CD4-positive, alpha-beta T cell (primary cell): ENCODE measurements around the gene TMEM233. TPM values are rescaled to one million over a fixed set of nuclear protein-coding genes. Genes with fewer than 3 reads are reported as not detected.

Source experiments
- ATAC-seq: fragments of 200-7000 bp; cut with Tn5 transposase; one replicate; pipeline ENCODE4 v1.10.0; 2022; ENCODE audit warnings: mild to moderate bottlenecking; ENCODE audit not compliant: poor library complexity
- CTCF ChIA-PET: fragments of 350-600 bp; sonication (Branson Sonifier 250); formaldehyde crosslinking; loops from one replicate; lab custom pipeline; 2021; ENCODE audit warnings: antibody characterized with exemption, inconsistent platforms; lab: Charles Lee
- POLR2A ChIA-PET: fragments of 350-600 bp; sonication (Branson Sonifier 250); formaldehyde crosslinking; loops from one replicate; lab custom pipeline; 2021; ENCODE audit warnings: antibody characterized with exemption, inconsistent platforms; lab: Charles Lee
- DNase-seq, 14 experiments: peaks; one replicate each; pipeline ENCODE4 v3.0.0-alpha.2; 2013 to 2020; ENCODE audit warnings: mixed read lengths in 2 of 14
- H3K27ac ChIP-seq, 2 donors: one replicate each; pipeline versions ENCODE4 v1.5.1 to v1.7.0; 2013; ENCODE audit warnings: low read length in 2 of 2, low read depth in 1 of 2, mild to moderate bottlenecking in 1 of 2
- H3K27me3 ChIP-seq, 2 experiments: 1 replicate in 1 of 2; 2 replicates in 1 of 2; pipeline versions ENCODE4 v1.6.1 to v1.7.0; 2013; ENCODE audit warnings: low read length in 2 of 2, control low read depth in 1 of 2, mild to moderate bottlenecking in 1 of 2, moderate library complexity in 1 of 2; ENCODE audit not compliant: insufficient read depth in 2 of 2, control insufficient read depth in 1 of 2
- H3K36me3 ChIP-seq: one replicate; pipeline ENCODE4 v1.6.1; 2013; ENCODE audit warnings: low read length, control low read depth; ENCODE audit not compliant: insufficient read depth
- H3K4me1 ChIP-seq: one replicate; pipeline ENCODE4 v1.6.1; 2013; ENCODE audit warnings: low read length, control low read depth; ENCODE audit not compliant: insufficient read depth
- H3K4me3 ChIP-seq: one replicate; pipeline ENCODE4 v1.5.1; 2013; ENCODE audit warnings: mild to moderate bottlenecking, low read length, moderate library complexity
- H3K9me3 ChIP-seq, 2 experiments: 1 replicate in 1 of 2; 2 replicates in 1 of 2; pipeline versions ENCODE4 v1.6.1 to v1.7.0; 2013; ENCODE audit warnings: low read length in 2 of 2, mild to moderate bottlenecking in 2 of 2, control low read depth in 1 of 2, moderate library complexity in 1 of 2; ENCODE audit not compliant: control insufficient read depth in 1 of 2, insufficient read depth in 1 of 2
- H3K27ac Mint-ChIP-seq: one replicate; pipeline ENCODE4 v1.8.0; 2020; ENCODE audit warnings: mixed read lengths
- H3K27me3 Mint-ChIP-seq: one replicate; pipeline ENCODE4 v1.8.0; 2021; ENCODE audit warnings: mixed read lengths
- H3K36me3 Mint-ChIP-seq: one replicate; pipeline ENCODE4 v1.8.0; 2021; ENCODE audit warnings: low read depth, mixed read lengths
- H3K4me1 Mint-ChIP-seq: one replicate; pipeline ENCODE4 v1.8.0; 2021; ENCODE audit warnings: low read depth, mixed read lengths
- H3K4me3 Mint-ChIP-seq: one replicate; pipeline ENCODE4 v1.8.0; 2020; ENCODE audit warnings: mild to moderate bottlenecking, mixed read lengths
- H3K9me3 Mint-ChIP-seq: one replicate; pipeline ENCODE4 v1.8.0; 2020; ENCODE audit warnings: mixed read lengths
- intact Hi-C, 2 experiments: fragments of 100-400 bp; cut with DNase I in 1 of 2; cut with micrococcal nuclease in 1 of 2; formaldehyde crosslinking; loops; one replicate each; pipeline versions ENCODE4 v1.15.1 to v1.9.0; 2023 to 2025; cut with DNase I, micrococcal nuclease
- total RNA-seq, 174 experiments: library from RNA in 2 of 174; stranded (reverse) in 2 of 174; gene quantifications; one replicate each; pipeline ENCODE4 v1.2.3 and lab custom pipeline; 2021 to 2026
- TF ChIP-seq, protein P1 (sequence below): fragments of 200-600 bp; IDR thresholded peaks from one replicate; pipeline ENCODE4 v1.8.0; 2022; ENCODE audit warnings: antibody characterized with exemption, mild to moderate bottlenecking

Gene TMEM233
- total RNA-seq, 2 experiments from 2014 or later = not detected

GRCh38 chr12:119684711-119685369, 91.3 kb downstream of the TMEM233 start:
- ATAC-seq (no peak), DNase-seq (no peak)
- TF ChIP-seq, protein P1, sequence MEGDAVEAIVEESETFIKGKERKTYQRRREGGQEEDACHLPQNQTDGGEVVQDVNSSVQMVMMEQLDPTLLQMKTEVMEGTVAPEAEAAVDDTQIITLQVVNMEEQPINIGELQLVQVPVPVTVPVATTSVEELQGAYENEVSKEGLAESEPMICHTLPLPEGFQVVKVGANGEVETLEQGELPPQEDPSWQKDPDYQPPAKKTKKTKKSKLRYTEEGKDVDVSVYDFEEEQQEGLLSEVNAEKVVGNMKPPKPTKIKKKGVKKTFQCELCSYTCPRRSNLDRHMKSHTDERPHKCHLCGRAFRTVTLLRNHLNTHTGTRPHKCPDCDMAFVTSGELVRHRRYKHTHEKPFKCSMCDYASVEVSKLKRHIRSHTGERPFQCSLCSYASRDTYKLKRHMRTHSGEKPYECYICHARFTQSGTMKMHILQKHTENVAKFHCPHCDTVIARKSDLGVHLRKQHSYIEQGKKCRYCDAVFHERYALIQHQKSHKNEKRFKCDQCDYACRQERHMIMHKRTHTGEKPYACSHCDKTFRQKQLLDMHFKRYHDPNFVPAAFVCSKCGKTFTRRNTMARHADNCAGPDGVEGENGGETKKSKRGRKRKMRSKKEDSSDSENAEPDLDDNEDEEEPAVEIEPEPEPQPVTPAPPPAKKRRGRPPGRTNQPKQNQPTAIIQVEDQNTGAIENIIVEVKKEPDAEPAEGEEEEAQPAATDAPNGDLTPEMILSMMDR = no peak
- Histone ChIP-seq H3K9me3 (no peaks in the 10 kb centered on the region), H3K4me3 (no peak overlapping the region), H3K27ac (no peak overlapping the region), H3K4me1 (peaks cover 11% of the 10 kb centered on the region), H3K27me3 (no peaks in the 10 kb centered on the region), H3K36me3 (peaks cover 24% of the 10 kb centered on the region)
- Mint-ChIP-seq H3K4me3 (no peak overlapping the region), H3K4me1 (peaks cover 9% of the 10 kb centered on the region), H3K27me3 (no peaks in the 10 kb centered on the region), H3K36me3 (peaks cover 21% of the 10 kb centered on the region), H3K9me3 (no peaks in the 10 kb centered on the region), H3K27ac (no peak overlapping the region)
- ChIA-PET POLR2A (no interaction called here), CTCF (no interaction called here)
- intact Hi-C loops = no loop called here

DNA sequence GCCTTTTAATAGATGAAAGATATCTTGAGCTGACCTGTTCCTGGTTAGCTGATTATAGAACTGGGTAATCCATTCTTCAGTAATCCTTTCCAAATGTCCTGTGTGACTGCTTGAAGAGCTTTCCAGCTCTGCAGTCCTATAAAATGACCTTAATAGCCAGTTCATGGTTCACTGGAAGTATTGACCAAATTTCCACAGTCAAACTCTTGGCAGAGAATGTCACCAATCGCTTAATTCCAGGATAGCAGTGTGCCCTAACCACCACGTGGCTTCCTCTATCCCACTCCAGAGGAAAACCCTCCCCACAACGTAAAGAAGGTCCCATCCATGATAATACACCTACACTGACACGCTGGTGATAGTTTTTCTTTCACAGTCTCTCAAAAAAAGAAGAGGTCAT, 91.8 kb downstream of the TMEM233 start:
- ChIA-PET POLR2A (no interaction called here), CTCF (no interaction called here)
- no peak overlapping the region for H3K4me3 ChIP-seq
- H3K36me3 Mint-ChIP-seq = peaks cover 16% of the 10 kb centered on the region
- H3K9me3 Mint-ChIP-seq = no peaks in the 10 kb centered on the region
- H3K27me3 ChIP-seq = no peaks in the 10 kb centered on the region
- intact Hi-C loops = no loop called here
- H3K36me3 ChIP-seq = peaks cover 18% of the 10 kb centered on the region
- DNase-seq = no peak
- no peaks in the 10 kb centered on the region for H3K27me3 Mint-ChIP-seq
- no peaks in the 10 kb centered on the region for H3K9me3 ChIP-seq
- no peak overlapping the region for H3K27ac ChIP-seq
- TF ChIP-seq, protein P1 = no peak
- no peak for ATAC-seq
- no peak overlapping the region for H3K27ac Mint-ChIP-seq
- H3K4me3 Mint-ChIP-seq = no peak overlapping the region
- peaks cover 11% of the 10 kb centered on the region for H3K4me1 ChIP-seq
- H3K4me1 Mint-ChIP-seq = peaks cover 9% of the 10 kb centered on the region

- DNase-seq (no peak), ATAC-seq (no peak)
- Histone ChIP-seq H3K4me1 (peaks cover 11% of the 10 kb centered on the region), H3K4me3 (no peak overlapping the region), H3K27ac (no peak overlapping the region), H3K27me3 (no peaks in the 10 kb centered on the region), H3K9me3 (no peaks in the 10 kb centered on the region), H3K36me3 (peaks cover 8% of the 10 kb centered on the region)
- Mint-ChIP-seq H3K36me3 (peaks cover 7% of the 10 kb centered on the region), H3K4me3 (no peak overlapping the region), H3K9me3 (no peaks in the 10 kb centered on the region), H3K27ac (no peak overlapping the region), H3K4me1 (peaks cover 9% of the 10 kb centered on the region), H3K27me3 (no peaks in the 10 kb centered on the region)
- ChIA-PET POLR2A (no interaction called here), CTCF (no interaction called here)
- TF ChIP-seq, protein P1 = no peak
- intact Hi-C loops = no loop called here
These were observed 92.8 kb downstream of the TMEM233 start for GRCh38 chr12:119686355-119686754.
